Tibial nerve (tissue), 3 donors: ENCODE results near the gene MYO1H.

Source experiments
- CTCF ChIP-seq, 5 experiments: fragments of 200-600 bp in 3 of 5; fragments of 450-650 bp in 2 of 5; sonication (generic) in 3 of 5; IDR thresholded peaks; one replicate each; pipeline ENCODE4 v1.5.1; 2016 to 2019; ENCODE audit warnings: antibody characterized with exemption in 5 of 5, mild to moderate bottlenecking in 3 of 5, moderate library complexity in 2 of 5
- POLR2A ChIP-seq, 2 donors: fragments of 450-650 bp; IDR thresholded peaks; one replicate each; pipeline ENCODE4 v1.6.1; 2017; ENCODE audit warnings: antibody characterized with exemption in 2 of 2, mild to moderate bottlenecking in 2 of 2, moderate library complexity in 2 of 2

GRCh38 chr12:109346920-109347319 is 780 bp upstream of the MYO1H start:
- TF ChIP-seq CTCF (IDR thresholded peaks at IDR 0.05) (no peak), POLR2A (IDR thresholded peaks at IDR 0.05) (no peak)
